GM19023 (cell line): ENCODE data around the gene CTSH.
"Not testable (repeated sequence)": the region's sequence is repeated elsewhere in the genome, so short reads cannot be mapped to it uniquely, and the experiment has no call there.

Source experiments
- ATAC-seq: cut with Tn5 transposase; IDR thresholded peaks from one replicate; pipeline ENCODE4 v1.9.1; 2021; ENCODE audit warnings: mild to moderate bottlenecking, moderate library complexity; ENCODE audit not compliant: unreplicated experiment

CTSH gene

DNA sequence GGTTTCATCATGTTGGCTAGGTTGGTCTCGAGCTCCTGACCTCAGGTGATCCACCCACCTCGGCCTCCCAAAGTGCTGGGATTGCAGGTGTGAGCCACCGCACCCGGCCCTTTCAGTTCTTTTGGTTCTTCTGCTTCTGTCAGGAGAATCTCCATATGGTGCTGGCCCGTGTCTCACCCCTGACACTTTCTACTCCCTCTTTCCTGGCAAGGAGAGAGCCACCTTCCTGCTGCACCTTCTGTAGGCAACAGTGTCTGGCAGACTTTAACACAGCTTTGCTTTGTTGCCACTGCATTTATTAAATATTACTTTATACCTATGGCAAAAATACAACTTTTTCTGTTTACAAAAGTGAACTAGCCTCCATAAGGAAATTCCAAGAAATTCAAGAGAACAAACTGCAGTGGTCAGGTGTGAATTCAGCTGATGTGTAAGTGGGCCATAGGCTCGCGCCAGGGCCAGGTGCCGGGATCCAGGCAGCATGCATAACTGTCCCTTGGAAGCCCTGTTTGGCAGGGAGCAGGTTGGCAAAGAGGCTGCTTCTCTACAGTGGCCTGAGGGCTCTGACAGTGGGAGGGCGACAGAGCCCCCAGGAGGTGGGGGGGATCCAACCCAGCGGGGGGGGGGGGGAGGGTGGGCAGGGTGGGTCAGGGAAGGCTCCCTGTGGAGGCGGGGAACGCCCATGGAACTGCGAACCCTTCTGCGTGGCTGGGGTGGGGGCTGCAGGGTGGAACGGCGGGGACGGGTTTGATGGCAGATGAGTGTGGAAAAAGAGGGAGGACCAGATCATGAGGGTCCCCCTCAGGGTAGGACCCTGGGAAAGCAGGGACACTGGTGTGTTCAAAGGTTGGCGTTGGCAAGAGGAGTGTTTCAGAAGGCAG, 21.1 kb downstream of the CTSH start:
- ATAC-seq = no peak

DNA sequence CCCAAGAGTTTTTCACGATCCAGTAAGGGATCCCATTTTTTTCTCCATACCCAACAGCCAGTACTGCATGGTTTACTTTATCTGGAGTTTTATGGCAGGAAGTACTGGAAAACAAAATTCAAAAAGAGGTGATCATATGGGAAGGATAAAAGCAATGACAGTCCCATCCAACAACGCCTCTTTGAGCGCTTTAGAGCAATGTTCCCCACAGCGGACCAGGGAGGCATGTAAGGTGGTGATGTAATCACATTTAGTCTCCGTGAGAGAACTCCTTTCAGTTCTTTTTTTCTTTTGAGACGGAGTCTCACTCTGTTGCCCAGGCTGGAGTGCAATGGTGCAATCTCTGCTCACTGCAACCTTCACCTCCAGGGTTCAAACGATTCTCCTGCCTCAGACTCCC, 21.8 kb downstream of the CTSH start:
- ATAC-seq = no peak

DNA sequence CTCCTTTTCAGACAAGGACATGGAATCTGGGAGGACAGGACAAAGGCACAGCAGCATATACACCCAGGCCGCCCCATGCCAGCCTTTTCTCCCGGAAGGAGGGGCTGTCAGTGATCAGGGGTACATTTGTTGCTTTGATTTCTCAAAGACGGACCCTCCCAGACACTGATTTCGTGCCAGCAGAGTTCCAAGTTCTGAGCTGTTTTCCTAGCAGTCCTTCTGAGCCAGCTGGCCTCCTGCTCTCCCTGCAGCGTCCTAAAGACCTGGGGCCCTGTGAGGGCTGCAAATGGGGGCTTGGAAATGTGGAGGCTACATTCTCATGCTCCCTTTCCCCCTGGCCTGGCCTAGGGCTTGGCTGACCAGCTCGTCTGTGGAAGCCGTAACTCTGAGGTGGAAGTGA, 22.3 kb downstream of the CTSH start:
- no peak for ATAC-seq

DNA sequence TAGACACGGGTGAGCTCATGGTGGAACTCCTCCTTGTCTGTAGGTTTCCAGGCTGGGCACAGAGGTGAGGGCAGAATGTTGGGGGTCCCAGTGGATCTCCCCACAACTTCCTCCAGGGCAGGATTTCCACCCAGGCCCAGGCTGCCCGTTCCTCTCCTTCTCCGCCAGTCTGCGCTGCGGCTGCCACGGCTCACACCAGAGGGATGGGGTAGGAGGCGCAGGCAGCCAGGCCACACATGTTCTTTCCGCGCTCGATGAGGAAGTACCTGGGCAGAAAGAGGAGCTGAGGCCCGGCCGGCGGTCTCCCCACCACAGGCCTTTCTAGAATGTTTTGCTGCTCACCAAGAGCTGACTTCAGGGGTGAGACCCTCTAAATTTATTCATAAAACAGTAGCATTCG, 22.9 kb downstream of the CTSH start:
- ATAC-seq = no peak

DNA sequence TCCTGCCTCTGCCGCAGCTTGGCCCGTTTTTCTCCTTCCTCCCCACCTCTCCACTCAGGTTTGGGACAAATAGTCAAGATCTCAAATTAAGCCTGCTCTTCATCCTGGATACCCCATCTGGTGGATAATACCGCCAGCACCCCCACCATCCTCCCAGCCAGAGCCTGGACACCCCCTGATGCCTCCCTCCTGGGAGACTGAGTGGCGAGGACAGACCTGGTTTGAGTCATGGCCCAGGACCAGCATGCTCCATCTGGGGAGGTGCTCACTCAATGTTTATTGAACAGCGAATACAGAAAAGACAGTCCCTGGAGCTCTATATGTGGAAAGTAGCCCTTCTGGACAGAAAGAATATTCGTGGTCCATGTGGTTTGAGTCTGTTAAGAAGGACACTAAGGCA, 23.3 kb downstream of the CTSH start:
- no peak for ATAC-seq

DNA sequence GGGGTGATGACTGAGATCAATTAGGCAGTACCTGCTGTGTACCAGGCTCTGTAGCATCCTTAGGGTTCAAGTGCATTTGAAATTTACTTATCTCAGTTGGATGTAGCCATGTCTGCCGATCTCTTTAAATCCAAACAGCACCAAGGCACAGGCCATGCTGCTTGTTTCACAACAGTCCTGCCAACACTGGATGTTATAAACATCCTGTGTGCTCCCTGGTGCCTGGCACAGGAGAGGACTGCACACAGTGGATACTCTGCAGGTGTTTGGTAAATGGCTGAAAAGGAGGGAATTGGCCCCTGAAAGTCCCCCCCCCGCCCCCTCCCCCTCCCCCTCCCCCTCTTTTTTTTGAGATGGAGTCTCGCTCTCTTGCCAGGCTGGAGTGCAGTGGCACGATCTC, 27.0 kb downstream of the CTSH start:
- ATAC-seq = no peak

DNA sequence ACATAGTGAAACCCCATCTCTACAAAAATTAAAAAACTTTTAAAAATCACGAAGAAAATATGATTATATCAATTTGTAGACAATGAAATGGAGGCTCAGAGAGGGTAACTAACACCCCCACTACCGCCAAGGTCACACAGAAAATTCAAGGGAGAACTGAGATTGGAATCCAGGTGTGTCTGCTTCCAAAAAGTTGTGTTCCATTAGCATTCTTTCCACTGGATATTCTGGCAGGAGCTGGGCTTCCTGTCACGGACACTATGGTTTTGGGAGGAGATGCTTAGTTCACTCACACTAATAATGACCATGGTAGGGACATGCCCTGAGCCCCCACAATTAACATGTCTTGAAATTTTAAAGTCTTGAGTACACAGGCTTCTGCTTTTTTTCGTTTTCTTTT, 28.8 kb downstream of the CTSH start:
- ATAC-seq = no peak

DNA sequence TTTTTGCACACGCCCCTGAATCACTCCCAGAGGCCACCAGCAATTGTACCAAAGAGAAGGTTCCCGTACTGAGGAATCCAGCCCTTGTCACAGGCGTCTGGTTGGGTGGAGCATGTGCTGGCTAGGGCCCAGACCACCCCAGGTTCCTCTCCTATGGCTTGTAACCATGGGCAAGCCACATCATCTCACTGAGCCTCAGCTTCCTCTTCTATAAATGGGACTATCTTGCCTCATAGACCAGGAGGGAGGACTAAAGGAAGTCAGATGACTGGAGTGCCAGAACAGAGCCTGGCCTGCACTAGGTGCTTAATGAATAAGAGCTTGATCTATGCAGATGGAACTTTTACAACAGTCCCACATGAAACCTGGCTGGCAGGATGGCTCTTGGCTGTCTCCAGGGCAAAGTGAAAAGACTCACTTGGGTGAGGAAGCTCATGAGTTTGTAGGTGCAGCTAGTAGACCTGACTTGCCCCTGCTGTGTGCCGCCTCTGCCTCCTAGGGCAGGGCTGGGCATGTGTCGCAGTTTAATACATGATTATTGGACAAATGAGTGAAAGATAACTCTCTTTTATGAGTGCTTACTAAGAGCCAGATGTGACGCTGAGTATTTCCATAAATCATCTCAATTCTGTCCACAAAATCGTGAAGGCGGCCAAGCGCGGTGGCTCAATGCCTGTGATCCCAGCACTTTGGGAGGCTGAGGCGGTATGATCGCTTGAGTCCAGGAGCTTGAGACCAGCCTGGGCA, 29.3 kb downstream of the CTSH start:
- ATAC-seq = no peak

DNA sequence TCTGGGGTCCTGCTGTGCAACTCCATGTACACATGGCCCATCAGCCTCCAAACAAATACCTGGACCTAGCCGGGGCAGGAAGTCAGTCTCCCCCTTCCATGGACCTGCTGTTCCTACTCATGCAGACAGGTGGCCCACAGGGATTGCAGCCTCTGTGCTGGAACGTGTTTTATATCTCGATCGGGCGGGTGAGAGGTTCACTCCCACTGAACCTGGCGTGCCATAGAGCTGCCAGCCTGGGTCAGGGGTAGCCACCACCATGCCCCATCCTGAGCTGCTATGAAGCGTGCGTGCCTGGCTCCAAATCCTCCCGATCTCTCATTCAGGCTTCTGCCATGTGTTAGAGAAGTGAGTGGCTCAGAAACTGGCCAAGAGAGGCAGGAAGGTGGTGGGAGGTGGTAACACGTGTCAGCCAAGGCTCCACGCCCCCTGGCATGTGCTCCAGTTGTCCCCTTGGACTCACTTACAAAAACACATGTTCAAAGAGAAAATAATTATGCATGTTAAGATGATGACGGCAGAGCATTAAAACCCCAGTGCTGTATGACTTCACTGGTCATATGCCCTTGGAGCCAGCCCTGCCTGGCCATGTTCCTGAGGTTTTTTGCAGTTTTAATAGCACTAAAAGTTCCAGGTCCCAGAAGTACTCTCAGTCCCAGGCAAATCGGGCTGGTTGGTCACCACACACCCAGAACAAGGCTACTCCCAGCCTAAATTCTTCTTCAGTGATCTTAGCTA, 30.6 kb downstream of the CTSH start:
- ATAC-seq = no peak

DNA sequence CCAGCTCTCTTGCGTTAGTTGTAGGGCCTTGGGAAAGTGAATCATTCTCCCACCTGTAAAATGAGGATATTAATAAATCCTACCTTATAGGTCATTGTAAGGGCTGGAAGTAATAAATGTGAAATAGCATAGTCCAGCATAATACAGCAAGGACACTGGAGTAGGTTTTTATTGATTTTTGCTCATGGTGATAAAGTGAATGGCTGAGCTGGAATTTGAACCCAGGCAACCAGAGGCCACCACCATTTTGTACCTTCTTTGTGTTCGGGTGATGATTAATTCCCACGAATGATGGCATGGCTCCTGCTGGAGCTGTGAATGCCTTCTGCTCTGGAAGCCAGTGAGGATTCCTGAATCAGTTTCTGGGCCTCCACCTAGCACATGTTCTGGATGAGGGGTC, 31.8 kb downstream of the CTSH start:
- no peak for ATAC-seq

DNA sequence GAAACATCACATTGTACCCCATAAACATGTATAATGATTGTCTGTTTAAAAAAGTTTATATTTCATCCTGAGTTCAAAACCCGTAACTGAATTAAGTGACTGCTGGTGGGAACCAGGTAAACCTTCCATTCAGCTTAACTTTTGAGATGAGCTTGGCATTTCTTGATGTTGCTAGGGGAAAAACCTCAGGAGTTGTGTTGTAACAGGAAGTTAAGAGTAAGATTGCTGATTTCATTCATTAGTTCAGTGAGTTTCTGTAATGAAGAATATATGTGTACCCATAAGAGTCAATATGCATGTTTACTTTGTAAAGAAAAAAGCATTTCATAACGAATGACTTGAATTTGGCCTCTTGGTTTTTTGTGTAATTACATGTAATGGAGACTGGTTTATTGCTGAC, 32.5 kb downstream of the CTSH start:
- ATAC-seq = no peak

DNA sequence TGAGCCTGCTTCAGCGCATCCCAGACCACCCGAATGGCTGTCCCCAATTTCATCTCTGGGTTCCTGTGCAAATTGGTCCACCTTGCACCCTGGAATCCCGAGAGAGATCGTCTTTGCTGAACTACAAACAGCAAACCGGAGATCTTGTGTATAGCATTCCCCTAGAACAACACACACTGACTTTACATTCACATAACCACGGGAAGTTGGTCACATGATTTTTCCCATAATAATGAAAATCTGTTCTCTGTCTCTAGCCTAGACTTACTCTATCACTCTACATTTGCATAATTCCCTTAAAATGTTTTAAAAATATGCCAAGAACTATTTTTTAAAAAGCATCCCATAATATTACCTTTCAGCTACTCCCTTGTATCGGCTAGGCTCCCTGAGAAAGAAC, 34.6 kb downstream of the CTSH start:
- no peak for ATAC-seq

DNA sequence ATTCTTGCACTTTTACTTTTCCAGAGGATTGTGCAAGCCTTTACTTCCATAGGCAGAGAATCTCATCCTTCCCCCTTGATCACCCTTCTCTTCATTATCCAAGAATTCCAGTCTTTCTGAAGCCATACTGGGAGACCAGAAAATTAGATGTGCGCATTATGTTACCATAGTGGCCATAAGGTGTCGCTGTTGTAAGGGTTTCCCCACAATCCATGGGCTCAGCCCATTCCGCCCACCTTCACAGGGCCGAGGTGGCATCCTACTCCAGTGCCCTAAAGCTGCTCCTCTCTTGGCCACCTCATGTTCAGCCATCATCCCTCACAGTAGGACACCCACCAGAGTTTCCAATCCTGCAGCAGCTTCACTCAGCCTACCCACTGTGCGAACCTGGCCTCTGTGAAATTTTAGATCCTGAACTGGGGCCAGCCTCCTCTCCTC, 35.0 kb downstream of the CTSH start:
- no peak for ATAC-seq

DNA sequence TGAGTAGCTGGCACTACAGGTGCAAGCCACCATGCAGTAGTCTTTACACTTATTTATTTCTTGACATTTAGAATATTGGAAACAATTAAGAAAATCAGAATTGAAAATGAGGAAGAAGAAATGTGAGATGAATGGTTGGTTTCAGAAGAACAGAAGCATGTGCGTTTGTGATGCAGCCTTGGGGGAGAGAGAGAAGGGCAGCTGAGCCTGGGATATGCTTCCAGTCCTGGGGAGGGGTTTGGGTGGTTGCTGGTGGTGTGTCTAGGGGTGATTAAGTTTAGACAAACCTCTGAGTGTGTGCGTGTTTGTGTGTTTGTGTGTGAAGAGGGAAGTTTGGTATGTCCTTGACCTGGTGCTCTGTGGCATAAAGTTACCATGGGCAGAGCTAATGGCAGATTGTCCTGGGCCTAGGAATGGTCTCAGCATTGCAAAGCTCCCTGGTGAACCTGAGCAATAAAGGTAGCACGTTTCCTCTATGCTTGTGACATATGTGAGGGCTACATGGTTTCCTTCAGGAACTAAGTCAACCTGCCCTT, 35.6 kb downstream of the CTSH start:
- no peak for ATAC-seq

DNA sequence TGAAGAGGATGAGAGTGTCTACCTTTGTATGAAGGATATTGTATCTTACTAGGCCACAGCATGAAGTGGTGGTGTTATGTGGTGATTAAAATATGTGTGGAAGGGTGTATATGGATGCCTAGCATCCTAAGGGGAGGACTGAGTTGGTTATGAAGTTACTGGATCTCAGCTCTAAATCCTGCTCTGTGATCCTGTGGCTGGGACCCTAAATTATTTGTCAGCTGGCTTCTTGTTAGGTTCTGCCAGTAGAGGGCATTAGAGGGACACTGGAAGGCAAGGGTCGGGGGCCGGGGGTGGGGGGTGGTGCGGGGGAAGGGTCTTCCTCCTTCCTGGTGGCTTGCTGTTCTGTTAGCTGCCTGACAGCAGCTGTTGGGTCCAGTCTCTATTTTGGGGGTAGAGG, 37.3 kb downstream of the CTSH start:
- no peak for ATAC-seq

DNA sequence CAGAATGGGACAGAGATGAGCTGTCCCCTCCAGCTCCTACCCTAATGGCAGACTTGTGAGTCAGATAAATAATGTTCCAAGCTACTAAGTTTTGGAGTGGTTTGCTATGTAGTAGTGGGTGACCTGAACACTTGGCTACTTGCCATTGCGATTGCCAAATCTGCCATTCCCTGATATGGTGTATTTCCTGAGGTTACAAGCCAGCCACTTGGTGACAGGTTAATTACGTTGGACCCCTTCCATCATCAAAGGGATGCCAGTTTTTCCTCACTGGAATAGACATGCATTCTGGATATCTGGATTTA, 38.6 kb downstream of the CTSH start:
- ATAC-seq = no peak

DNA sequence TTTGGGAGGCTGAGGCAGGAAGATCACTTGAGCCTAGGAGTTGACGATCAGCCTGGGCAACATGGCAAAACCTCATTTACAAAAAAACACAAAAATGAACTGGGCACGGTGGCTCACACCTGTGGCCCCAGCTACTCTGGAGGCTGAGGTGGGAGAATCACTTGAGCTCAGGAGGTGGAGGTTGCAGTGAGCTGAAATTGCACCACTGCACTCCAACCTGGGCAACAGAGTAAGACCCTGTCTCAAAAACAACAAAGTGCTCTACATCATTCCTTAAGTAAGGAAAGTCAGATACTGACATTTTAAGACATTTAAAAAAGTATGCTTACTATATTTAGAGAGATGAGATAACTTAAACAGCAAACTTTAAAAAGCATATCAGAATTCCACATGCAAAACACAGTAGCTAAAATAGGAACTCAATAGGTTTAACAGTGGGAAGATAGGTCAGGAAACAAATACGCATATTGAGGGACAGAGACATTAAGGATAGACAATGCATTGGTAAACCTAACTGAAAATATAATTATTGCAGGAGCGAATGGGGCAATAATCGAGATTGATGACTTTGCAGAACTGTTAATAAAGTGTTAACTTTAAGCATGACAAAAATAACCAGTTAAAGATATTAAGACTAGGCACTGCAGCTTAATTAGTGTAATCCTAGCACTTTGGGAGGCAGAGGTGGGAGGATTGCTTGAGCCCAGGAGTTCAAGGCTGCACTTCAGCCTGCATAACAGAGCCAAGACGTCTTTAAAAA, 40.1 kb downstream of the CTSH start:
- no peak for ATAC-seq

DNA sequence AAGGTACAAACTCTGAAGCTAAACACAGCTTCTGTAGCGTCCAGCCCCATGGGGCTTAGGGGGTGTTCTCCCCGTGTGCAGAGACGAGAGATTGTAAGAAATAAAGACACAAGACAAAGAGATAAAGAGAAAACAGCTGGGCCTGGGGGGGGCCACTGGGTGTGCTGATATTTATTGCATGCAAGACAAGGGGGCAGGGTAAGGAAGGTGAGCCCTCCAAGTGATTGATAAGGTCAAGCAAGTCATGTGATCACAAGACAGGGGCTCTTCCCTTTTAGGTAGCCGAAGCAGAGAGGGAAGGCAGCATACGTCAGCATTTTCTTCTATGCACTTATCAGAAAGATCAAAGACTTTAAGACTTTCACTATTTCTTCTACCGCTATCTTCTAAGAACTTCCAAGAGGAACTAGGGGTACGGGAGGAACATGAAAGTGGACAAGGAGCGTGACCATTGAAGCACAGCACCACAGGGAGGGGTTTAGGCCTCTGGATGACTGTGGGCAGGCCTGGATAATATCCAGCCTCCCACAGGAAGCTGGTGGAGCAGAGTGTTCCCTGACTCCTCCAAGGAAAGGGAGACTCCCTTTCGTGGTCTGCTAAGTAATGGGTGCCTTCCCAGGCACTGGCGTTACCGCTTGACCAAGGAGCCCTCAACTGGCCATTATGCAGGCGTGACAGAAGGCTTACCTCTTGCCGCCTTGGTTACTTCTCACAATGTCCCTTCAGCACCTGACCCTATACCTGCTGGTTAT, 42.4 kb downstream of the CTSH start:
- ATAC-seq = not testable (repeated sequence)

DNA sequence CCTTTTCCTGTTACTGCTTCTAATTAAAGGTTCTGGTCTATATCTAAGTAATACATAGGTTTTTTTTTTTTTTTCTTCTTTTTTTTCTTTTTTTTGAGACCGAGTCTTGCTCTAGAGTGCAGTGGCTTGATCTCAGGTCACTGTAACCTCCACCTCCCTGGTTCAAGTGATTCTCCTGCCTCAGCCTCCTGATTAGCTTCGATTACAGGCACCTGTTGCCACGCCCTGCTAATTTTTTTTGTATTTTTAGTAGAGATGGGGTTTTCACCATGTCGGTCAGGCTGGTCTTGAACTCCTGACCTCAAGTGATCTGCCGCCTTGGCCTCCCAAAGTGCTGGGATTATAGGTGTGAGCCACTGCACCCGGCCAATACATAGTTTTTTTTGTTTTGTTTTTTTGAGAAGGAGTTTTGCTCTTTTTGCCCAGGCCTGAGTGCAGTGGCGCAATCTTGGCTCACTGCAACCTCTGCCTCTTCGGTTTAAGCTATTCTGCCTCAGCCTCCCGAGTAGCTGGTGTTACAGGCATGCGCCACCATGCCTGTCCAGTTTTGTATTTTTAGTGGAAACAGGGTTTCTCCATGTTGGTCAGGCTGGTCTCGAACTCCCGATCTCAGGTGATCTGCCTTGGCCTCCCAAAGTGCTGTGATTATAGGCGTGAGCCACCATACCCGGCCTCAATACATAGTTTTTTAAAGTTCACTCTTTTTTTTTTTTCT, 43.9 kb downstream of the CTSH start:
- ATAC-seq = not testable (repeated sequence)
